GM12864 (cell line): ENCODE measurements around the gene MYL11.

Source experiments
- DNase-seq: peaks from one replicate; pipeline ENCODE4 v3.0.0-alpha.2; 2011; ENCODE audit warnings: low read depth
- H3K4me3 ChIP-seq: 2 replicates; pipeline ENCODE4 v1.5.1; 2011; ENCODE audit warnings: mild to moderate bottlenecking, low read depth, low read length, control low read depth
- CTCF ChIP-seq: IDR thresholded peaks from 2 replicates; pipeline ENCODE4 v1.5.1; 2011; ENCODE audit warnings: low read depth, mild to moderate bottlenecking, moderate library complexity, low read length, control low read depth, inconsistent platforms; ENCODE audit errors: missing control alignments

MYL11 gene

GRCh38 chr16:30369091-30369937, 5.3 kb upstream of the MYL11 start:
- peak overlapping the region; percentile 85 for H3K4me3 ChIP-seq
- no peak for DNase-seq
- TF ChIP-seq CTCF = no peak

GRCh38 chr16:30369938-30370455, 4.6 kb upstream of the MYL11 start:
- no peak for TF ChIP-seq CTCF

GRCh38 chr16:30370456-30371247, 4.0 kb upstream of the MYL11 start, which contains the start of gene TBC1D10B:
Gene TBC1D10B (minus strand): TSS chr16:30370494. CDS start chr16:30370183, 311 bp downstream.
- no peak for TF ChIP-seq CTCF
- H3K4me3 ChIP-seq = peak within 1 kb of the TSS; percentile 85
- DNase-seq = peak; percentile 100

More at GRCh38 chr16:30369938-30370455, 4.6 kb upstream of the MYL11 start:
- H3K4me3 ChIP-seq = peak overlapping the region; percentile 85
- no peak for DNase-seq

- no peak for TF ChIP-seq CTCF
- peak overlapping the region; percentile 30 for H3K4me3 ChIP-seq
- DNase-seq = no peak
Observed at GRCh38 chr16:30371248-30371816, 3.3 kb upstream of the MYL11 start.

- H3K4me3 ChIP-seq = no peak overlapping the region
- DNase-seq = no peak
- TF ChIP-seq CTCF = no peak
Observed at GRCh38 chr16:30372038-30372712, 2.4 kb upstream of the MYL11 start.

GRCh38 chr16:30372725-30373124, 1.9 kb upstream of the MYL11 start:
- no peak for DNase-seq
- no peak overlapping the region for H3K4me3 ChIP-seq
- no peak for TF ChIP-seq CTCF
